DND-41 (cell line): ENCODE data around the gene TBC1D5.

ENCODE experiments used
- ATAC-seq: fragments of 200-7000 bp; cut with Tn5 transposase; 3 replicates; pipeline ENCODE4 v1.9.1; 2021; ENCODE audit warnings: low read depth; ENCODE audit not compliant: insufficient read depth
- DNase-seq: peaks from one replicate; pipeline ENCODE4 v3.0.0-alpha.2; 2020
- H2AFZ ChIP-seq: 2 replicates; pipeline ENCODE4 v1.6.0; 2012; ENCODE audit warnings: low read depth, low read length
- H3K27ac ChIP-seq: 2 replicates; pipeline ENCODE4 v1.5.1; 2012; ENCODE audit warnings: low read length, inconsistent platforms
- H3K27me3 ChIP-seq: fragments of 200-600 bp; sonication (generic); 2 replicates; pipeline ENCODE4 v1.6.0; 2012; ENCODE audit warnings: low read length, mild to moderate bottlenecking, inconsistent platforms; ENCODE audit not compliant: insufficient read depth, poor library complexity
- H3K36me3 ChIP-seq: 2 replicates; pipeline ENCODE4 v1.5.1; 2012; ENCODE audit warnings: low read length, inconsistent platforms; ENCODE audit not compliant: insufficient read depth
- H3K4me1 ChIP-seq: 2 replicates; pipeline ENCODE4 v1.5.1; 2012; ENCODE audit warnings: mild to moderate bottlenecking, low read length; ENCODE audit not compliant: insufficient read depth
- H3K4me2 ChIP-seq: 2 replicates; pipeline ENCODE4 v1.6.0; 2012; ENCODE audit warnings: mild to moderate bottlenecking, moderate library complexity, low read length, inconsistent platforms; ENCODE audit not compliant: insufficient read depth
- H3K4me3 ChIP-seq, 2 experiments: fragments of 200-600 bp in 1 of 2; shearing (Covaris generic) in 1 of 2; 2 replicates each; pipeline ENCODE4 v1.5.1; 2012 to 2016; ENCODE audit warnings: inconsistent platforms in 2 of 2, low read length in 2 of 2, mild to moderate bottlenecking in 2 of 2, low read depth in 1 of 2, moderate library complexity in 1 of 2
- H3K79me2 ChIP-seq: 2 replicates; pipeline ENCODE4 v1.6.0; 2012; ENCODE audit warnings: low read length, inconsistent platforms; ENCODE audit not compliant: insufficient read depth
- H3K9ac ChIP-seq: 2 replicates; pipeline ENCODE4 v1.6.0; 2012; ENCODE audit warnings: low read depth, mild to moderate bottlenecking, inconsistent platforms, low read length, moderate library complexity
- H3K9me3 ChIP-seq: 2 replicates; pipeline ENCODE4 v1.5.1; 2012; ENCODE audit warnings: low read length, moderate library complexity, mild to moderate bottlenecking, inconsistent platforms; ENCODE audit not compliant: insufficient read depth, severe bottlenecking
- H4K20me1 ChIP-seq: 2 replicates; pipeline ENCODE4 v1.6.0; 2012; ENCODE audit warnings: low read length; ENCODE audit not compliant: insufficient read depth
- CTCF ChIP-seq: IDR thresholded peaks from 2 replicates; pipeline ENCODE4 v1.5.1; 2012; ENCODE audit warnings: borderline replicate concordance, low read length, moderate library complexity, mild to moderate bottlenecking; ENCODE audit not compliant: poor library complexity, severe bottlenecking; ENCODE audit errors: extremely low read depth
- EZH2 ChIP-seq: IDR thresholded peaks from 3 replicates; pipeline ENCODE4 v1.6.1; 2012; ENCODE audit warnings: borderline replicate concordance, low read depth, mild to moderate bottlenecking, moderate library complexity, low read length, inconsistent platforms; ENCODE audit not compliant: severe bottlenecking

Gene TBC1D5

GRCh38 chr3:17288839-17289399 is 453.5 kb downstream of the TBC1D5 start:
- ATAC-seq (no peak), DNase-seq (no peak)
- no peaks in the 10 kb centered on the region for H3K27me3 ChIP-seq
- H3K9ac ChIP-seq: no peak overlapping the region
- no peak overlapping the region for H3K4me2 ChIP-seq
- no peaks in the 10 kb centered on the region for H3K4me1 ChIP-seq
- no peaks in the 10 kb centered on the region for H4K20me1 ChIP-seq
- H3K79me2 ChIP-seq: no peaks in the 10 kb centered on the region
- no peak for TF ChIP-seq EZH2
- no peak for TF ChIP-seq CTCF
- H3K4me3 ChIP-seq: no peak overlapping the region
- H3K36me3 ChIP-seq: peaks cover 29% of the 10 kb centered on the region
- no peak overlapping the region for H3K27ac ChIP-seq
- no peak overlapping the region for H2AFZ ChIP-seq
- H3K9me3 ChIP-seq: no peaks in the 10 kb centered on the region

GRCh38 chr3:17287006-17287689 is 455.3 kb downstream of the TBC1D5 start:
- Histone ChIP-seq H3K9ac (no peak overlapping the region), H2AFZ (no peak overlapping the region), H3K79me2 (no peaks in the 10 kb centered on the region), H3K27ac (no peak overlapping the region), H3K4me2 (no peak overlapping the region), H3K36me3 (peaks cover 29% of the 10 kb centered on the region), H3K9me3 (no peaks in the 10 kb centered on the region), H3K4me1 (no peaks in the 10 kb centered on the region), H4K20me1 (no peaks in the 10 kb centered on the region), H3K27me3 (no peaks in the 10 kb centered on the region), H3K4me3 (no peak overlapping the region)
- DNase-seq: no peak
- no peak for TF ChIP-seq CTCF
- TF ChIP-seq EZH2: no peak
- ATAC-seq: no peak

- Histone ChIP-seq H3K4me3 (no peak overlapping the region), H3K27ac (no peak overlapping the region), H3K36me3 (no peaks in the 10 kb centered on the region), H4K20me1 (no peaks in the 10 kb centered on the region), H3K9ac (no peak overlapping the region), H3K27me3 (no peaks in the 10 kb centered on the region), H3K79me2 (no peaks in the 10 kb centered on the region), H3K4me2 (no peak overlapping the region), H2AFZ (no peak overlapping the region), H3K9me3 (no peaks in the 10 kb centered on the region), H3K4me1 (no peaks in the 10 kb centered on the region)
- TF ChIP-seq CTCF (no peak), EZH2 (no peak)
- DNase-seq (no peak), ATAC-seq (no peak)
Measured at GRCh38 chr3:17278006-17278405, 464.4 kb downstream of the TBC1D5 start.

- H4K20me1 ChIP-seq: no peaks in the 10 kb centered on the region
- H3K27me3 ChIP-seq: no peaks in the 10 kb centered on the region
- H3K9ac ChIP-seq: no peak overlapping the region
- H2AFZ ChIP-seq: no peak overlapping the region
- ATAC-seq (no peak), DNase-seq (no peak)
- no peak overlapping the region for H3K27ac ChIP-seq
- H3K4me1 ChIP-seq: no peaks in the 10 kb centered on the region
- no peaks in the 10 kb centered on the region for H3K36me3 ChIP-seq
- no peak for TF ChIP-seq CTCF
- TF ChIP-seq EZH2: no peak
- H3K79me2 ChIP-seq: no peaks in the 10 kb centered on the region
- H3K4me3 ChIP-seq: no peak overlapping the region
- H3K9me3 ChIP-seq: no peaks in the 10 kb centered on the region
- H3K4me2 ChIP-seq: no peak overlapping the region
Measured at GRCh38 chr3:17266846-17267245, 475.6 kb downstream of the TBC1D5 start.
